Pulmonary artery endothelial cell (primary cell): Measurements from ENCODE around the gene SNRNP25. TPM values are rescaled to one million over a fixed set of nuclear protein-coding genes. Genes with fewer than 3 reads are reported as not detected.
A peak's percentile ranks its signal among the peaks of the same experiment; 100 is the strongest.
"Not testable (repeated sequence)": the region's sequence is repeated elsewhere in the genome, so short reads cannot be mapped to it uniquely, and the experiment has no call there.

ENCODE experiments used
- DNase-seq: peaks from one replicate; pipeline ENCODE4 v3.0.0-alpha.2; 2011; ENCODE audit warnings: low read depth, low spot score
- total RNA-seq: library from RNA; depleted of rRNA; stranded (reverse); fragments of >200 nt; gene quantifications from 2 replicates; pipeline ENCODE4 v1.2.3, GENCODE V29; 2014

The SNRNP25 gene
- 29.2 and 40.9 TPM in 2 replicates for total RNA-seq

GRCh38 chr16:53346-54236, at the start of gene SNRNP25, which contains the start of gene POLR3K:
TSS of gene SNRNP25 (plus strand) at chr16:53828. CDS start at chr16:54017, 189 bp downstream.
TSS of gene POLR3K (minus strand) at chr16:53608. CDS start at chr16:53586, 22 bp downstream.
- peak; percentile 96 for DNase-seq

DNA sequence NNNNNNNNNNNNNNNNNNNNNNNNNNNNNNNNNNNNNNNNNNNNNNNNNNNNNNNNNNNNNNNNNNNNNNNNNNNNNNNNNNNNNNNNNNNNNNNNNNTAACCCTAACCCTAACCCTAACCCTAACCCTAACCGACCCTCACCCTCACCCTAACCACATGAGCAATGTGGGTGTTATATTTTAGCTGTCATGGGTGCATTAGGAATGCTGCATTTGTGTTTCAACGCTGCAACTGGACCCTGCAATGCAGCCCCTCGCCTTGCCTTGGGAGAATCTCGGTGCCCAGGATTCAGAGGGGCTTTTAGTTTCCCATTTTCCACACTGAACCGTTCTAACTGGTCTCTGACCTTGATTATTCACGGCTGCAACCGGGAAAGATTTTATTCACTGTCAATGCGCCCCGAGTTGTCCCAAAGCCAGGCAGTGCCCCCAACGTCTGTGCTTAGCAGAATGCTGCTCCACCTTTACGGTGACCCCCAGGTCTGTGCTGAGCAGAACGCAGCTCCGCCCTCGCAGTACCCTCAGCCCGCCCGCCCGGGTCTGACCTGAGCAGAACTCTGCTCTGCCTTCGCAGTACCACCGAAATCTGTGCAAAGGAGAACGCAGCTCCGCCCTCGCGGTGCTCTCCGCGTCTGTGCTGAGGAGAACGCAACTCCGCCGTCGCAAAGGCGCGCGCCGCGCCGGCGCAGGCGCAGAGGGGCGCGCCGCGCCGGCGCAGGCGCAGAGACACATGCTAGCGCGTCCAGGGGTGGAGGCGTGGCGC, 43.5 kb upstream of the SNRNP25 start:
- no peak for DNase-seq

GRCh38 chr16:10772-11171, 42.9 kb upstream of the SNRNP25 start:
- DNase-seq, result not testable (repeated sequence)

DNA sequence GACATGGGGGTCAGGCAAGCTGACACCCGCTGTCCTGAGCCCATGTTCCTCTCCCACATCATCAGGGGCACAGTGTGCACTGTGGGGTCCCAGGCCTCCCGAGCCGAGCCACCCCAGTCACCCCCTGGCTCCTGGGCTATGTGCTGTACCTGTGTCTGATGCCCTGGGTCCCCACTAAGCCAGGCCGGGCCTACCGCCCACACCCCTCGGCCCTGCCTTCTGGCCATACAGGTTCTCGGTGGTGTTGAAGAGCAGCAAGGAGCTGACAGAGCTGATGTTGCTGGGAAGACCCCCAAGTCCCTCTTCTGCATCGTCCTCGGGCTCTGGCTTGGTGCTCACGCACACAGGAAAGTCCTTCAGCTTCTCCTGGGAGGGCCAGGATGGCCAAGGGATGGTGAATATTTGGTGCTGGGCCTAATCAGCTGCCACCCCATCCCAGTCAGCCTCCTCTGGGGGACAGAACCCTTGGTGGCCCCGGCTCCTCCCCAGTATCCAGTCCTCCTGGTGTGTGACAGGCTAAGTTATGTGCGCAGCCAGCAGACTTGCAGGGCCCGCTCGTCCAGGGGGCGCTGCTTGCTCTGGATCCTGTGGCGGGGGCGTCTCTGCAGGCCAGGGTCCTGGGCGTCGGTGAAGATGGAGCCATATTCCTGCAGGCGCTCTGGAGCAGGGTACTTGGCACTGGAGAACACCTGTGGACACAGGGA, 36.4 kb upstream of the SNRNP25 start:
- DNase-seq, result not testable (repeated sequence)

GRCh38 chr16:20886-21285, 32.7 kb upstream of the SNRNP25 start:
- not testable (repeated sequence) for DNase-seq

- DNase-seq, result not testable (repeated sequence)
Observed at GRCh38 chr16:24151-24550, 29.5 kb upstream of the SNRNP25 start.

DNA sequence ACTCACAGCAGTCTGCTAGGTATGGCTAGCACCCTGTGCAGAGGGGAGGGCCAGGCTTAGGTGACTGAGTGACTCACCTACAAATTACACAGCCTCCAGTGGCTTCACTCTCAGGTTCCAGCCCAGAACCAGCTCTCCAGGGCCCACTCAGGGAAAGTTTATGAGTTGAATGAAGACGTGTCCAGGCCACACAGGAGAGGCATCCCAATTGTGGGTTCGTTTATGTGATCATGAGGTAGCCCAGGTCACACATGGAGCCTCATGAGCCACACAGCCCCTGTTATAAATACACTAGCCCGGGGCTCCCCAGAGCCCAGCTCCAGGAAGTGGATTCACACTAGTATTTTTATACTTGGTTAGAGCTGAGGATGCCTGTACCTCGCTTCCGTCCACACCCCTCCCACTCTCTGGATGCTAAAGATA, 27.7 kb upstream of the SNRNP25 start:
- DNase-seq, result not testable (repeated sequence)

DNA sequence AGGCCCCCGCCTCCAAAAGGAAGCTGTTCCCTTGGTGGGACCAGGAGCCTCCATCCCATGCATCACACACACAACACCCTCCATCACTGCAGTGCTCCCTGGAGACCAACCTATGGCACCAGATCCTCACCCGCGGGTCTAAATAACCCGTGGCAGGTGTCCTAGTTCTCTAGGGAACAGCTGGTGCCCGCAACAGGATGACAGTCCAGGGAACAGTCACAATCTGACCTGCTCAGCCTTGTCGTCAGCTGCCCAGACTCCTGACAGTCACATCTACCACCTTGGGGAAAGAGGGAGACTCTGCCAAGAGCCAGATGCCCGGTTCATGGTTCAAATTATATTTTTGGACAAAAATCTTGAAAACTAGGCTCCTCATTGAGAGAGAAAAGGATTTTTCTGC, 23.0 kb upstream of the SNRNP25 start:
- not testable (repeated sequence) for DNase-seq

- not testable (repeated sequence) for DNase-seq
Observed at GRCh38 chr16:33154-33876, 20.3 kb upstream of the SNRNP25 start.

- DNase-seq, result no peak
Observed at GRCh38 chr16:33877-34647, 19.6 kb upstream of the SNRNP25 start.

DNA sequence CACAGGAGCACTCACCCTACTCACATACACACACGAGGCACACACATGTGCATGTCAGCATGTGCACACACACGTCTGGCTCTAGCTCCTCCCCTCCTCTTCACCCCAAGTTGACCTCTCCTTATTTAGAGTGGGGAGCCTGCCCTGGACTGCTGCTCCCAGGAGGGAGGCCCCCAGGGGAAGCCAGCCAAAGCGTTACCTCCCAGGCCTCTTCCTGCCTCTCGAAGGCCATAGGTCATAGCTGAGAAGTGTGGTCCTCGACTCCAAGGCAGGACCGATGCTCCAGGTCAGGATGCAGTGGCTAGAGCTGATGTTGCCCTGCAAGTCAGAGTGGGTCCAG, 19.0 kb upstream of the SNRNP25 start:
- DNase-seq, result no peak

DNA sequence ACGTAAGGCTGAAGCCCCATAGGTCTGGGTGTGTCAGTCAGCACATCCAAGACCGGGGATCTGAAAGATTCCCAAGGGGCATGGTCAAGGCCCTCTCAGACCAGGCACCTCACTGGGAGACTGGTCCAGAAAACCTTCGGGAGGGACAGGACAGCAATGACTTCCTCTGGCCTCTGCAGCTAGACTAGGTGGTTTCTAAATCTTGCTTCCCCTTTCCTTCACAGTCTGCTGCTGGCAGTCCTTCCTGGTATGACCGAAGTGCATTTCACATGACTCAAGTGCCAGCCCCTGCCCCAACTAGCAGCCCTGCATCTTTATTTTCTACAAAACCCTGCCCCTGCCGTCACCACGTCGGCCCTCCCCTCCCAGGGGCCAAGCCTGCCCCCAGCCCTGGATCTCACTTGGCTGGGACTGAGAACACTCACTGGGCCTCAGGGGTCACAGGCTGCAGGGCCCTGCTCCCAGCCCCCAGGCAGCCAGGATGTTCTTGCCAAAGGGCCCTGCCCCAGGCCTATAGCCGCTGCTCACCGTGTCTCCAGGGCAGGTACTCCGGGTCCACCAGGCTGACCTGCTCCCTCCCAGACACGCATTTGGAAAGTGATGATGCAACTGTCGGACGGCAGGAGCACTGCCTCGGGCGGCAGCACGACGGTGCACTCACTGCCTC, 18.5 kb upstream of the SNRNP25 start:
- no peak for DNase-seq

- DNase-seq, result no peak
Observed at GRCh38 chr16:35678-36305, 17.8 kb upstream of the SNRNP25 start.

DNA sequence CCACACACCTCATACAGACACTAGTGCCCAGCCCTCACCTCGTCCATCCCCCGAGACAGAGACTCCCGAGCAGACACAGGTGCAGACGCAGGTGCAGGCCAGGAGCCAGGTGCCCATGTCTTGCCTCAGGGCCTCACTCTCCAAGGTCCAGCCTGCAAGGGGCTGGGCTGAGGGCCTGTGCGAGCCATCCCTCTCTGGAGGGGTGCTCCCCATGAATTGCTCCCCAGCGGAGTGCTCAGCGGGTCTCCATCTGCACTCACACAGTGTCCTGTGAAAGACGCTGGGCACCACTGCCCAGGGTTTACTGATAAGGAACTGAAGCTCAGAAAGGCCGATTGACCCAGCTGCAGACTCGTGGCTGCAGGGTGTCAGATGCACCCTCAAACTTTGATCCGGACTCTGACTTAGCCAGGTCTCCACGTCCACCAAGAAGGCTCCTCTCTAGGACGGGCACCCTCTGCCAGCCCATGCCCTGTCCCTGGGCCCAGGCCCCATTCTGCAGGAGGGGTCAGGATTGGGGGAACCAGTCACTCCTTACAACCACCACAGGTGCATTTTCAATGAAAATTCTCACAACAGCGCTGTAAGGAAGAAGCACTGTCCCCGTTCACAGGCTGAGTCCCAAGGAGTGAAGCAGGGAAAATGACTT, 17.2 kb upstream of the SNRNP25 start:
- DNase-seq, result no peak

DNA sequence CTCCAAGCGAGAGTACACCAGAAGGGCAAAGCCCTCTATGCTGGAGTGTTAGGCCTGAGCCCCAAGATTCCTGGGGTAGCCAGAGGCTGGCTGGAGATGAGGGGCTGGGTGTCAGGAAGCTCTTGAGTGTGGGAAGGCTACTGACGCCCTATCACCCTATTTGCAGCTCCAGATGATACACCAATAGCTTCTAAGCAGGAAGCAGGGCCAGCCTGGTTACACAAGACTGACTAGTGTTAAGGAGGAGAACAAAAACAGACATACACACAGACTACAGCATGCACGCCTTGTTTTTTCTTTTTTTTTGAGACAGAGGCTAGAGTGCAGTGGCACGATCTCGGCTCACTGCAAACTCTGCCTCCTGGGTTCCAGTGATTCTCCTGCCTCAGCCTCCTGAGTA, 16.1 kb upstream of the SNRNP25 start:
- DNase-seq, result no peak

GRCh38 chr16:38206-38605, 15.4 kb upstream of the SNRNP25 start:
- DNase-seq, result not testable (repeated sequence)

- no peak for DNase-seq
Observed at GRCh38 chr16:38941-39892, 14.4 kb upstream of the SNRNP25 start.
